Panc1 (cell line): ENCODE data around the gene PTGR3. TPM values are rescaled to one million over a fixed set of nuclear protein-coding genes. Genes with fewer than 3 reads are reported as not detected.

Experiments used
- ATAC-seq: fragments of 200-7000 bp; cut with Tn5 transposase; 2 replicates; pipeline ENCODE4 v1.9.1; 2020; ENCODE audit warnings: mild to moderate bottlenecking, moderate library complexity
- BruUV-seq: library from RNA; stranded (reverse); fragments of 400-500 nt; replicated peaks from 2 replicates; lab custom pipeline; 2021; lab: Mats Ljungman, UMichigan
- CTCF ChIA-PET: fragments of 300-600 bp; sonication (Branson Sonifier 250); formaldehyde crosslinking; loops from one replicate; lab custom pipeline; 2022; ENCODE audit warnings: antibody characterized with exemption; lab: Charles Lee
- POLR2A ChIA-PET: fragments of 300-600 bp; sonication (Branson Sonifier 250); formaldehyde crosslinking; loops from one replicate; lab custom pipeline; 2022; ENCODE audit warnings: antibody characterized with exemption; lab: Charles Lee
- DNase-seq: peaks from one replicate; pipeline ENCODE4 v3.0.0-alpha.2; 2010; ENCODE audit warnings: low read depth, low spot score
- H3K27ac ChIP-seq: 2 replicates; pipeline ENCODE4 v1.5.1; 2011; ENCODE audit warnings: mild to moderate bottlenecking, low read length, inconsistent platforms
- H3K27me3 ChIP-seq: fragments of 200-500 bp; sonication (Bioruptor generic); 2 replicates; pipeline ENCODE4 v1.6.0; 2014; ENCODE audit warnings: low read length, inconsistent platforms; ENCODE audit not compliant: control insufficient read depth, insufficient read depth
- H3K36me3 ChIP-seq: fragments of 200-500 bp; sonication (Bioruptor generic); 2 replicates; pipeline ENCODE4 v1.5.1; 2014; ENCODE audit warnings: inconsistent platforms, mild to moderate bottlenecking, low read length, moderate library complexity; ENCODE audit not compliant: control insufficient read depth, insufficient read depth
- H3K4me1 ChIP-seq: 2 replicates; pipeline ENCODE4 v1.5.1; 2011; ENCODE audit warnings: inconsistent platforms, mild to moderate bottlenecking, low read length, moderate library complexity; ENCODE audit not compliant: control insufficient read depth, insufficient read depth
- H3K4me3 ChIP-seq, 2 experiments: 2 replicates each; pipeline ENCODE4 v1.5.1; 2011 to 2012; ENCODE audit warnings: low read depth in 2 of 2, low read length in 2 of 2, mild to moderate bottlenecking in 2 of 2, inconsistent platforms in 1 of 2, moderate library complexity in 1 of 2
- H3K9me3 ChIP-seq: fragments of 200-500 bp; sonication (Bioruptor generic); 2 replicates; pipeline ENCODE4 v1.5.1; 2014; ENCODE audit warnings: low read depth, mild to moderate bottlenecking, inconsistent platforms, low read length, moderate library complexity; ENCODE audit not compliant: control insufficient read depth, insufficient read depth
- CTCF ChIP-seq: fragments of 450-650 bp; IDR thresholded peaks from 2 replicates; pipeline ENCODE4 v1.5.1; 2017; ENCODE audit warnings: mild to moderate bottlenecking
- POLR2AphosphoS5 ChIP-seq: IDR thresholded peaks from 2 replicates; pipeline ENCODE4 v1.6.1; 2012; ENCODE audit warnings: mild to moderate bottlenecking, low read depth, low read length, moderate library complexity
- REST ChIP-seq, 2 experiments: IDR thresholded peaks; 2 replicates each; pipeline ENCODE4 v1.6.1; 2011 to 2012; ENCODE audit warnings: low read depth in 2 of 2, control low read depth in 1 of 2, low read length in 1 of 2, mild to moderate bottlenecking in 1 of 2, moderate library complexity in 1 of 2; ENCODE audit not compliant: insufficient read depth in 1 of 2
- SIN3A ChIP-seq: IDR thresholded peaks from 2 replicates; pipeline ENCODE4 v1.6.1; 2012; ENCODE audit warnings: low read depth, mild to moderate bottlenecking, low read length, moderate library complexity, borderline replicate concordance; ENCODE audit not compliant: insufficient read depth
- TCF7L2 ChIP-seq: IDR thresholded peaks from 2 replicates; pipeline ENCODE4 v1.6.1; 2011; ENCODE audit warnings: mild to moderate bottlenecking, low read depth, low read length, inconsistent platforms
- in situ Hi-C: cut with HindIII; loops from 2 replicates; pipeline ENCODE4 v1.10.0; 2016; ENCODE audit warnings: low sequenced_read_pairs, low pct_unique_long_range_greater_than_20kb
- intact Hi-C: fragments of 100-400 bp; cut with micrococcal nuclease; formaldehyde crosslinking; loops from one replicate; pipeline ENCODE4 v1.10.0; 2022; ENCODE audit not compliant: unreplicated experiment
- total RNA-seq: library from RNA; stranded (reverse); gene quantifications from one replicate; pipeline ENCODE4 v1.2.1, GENCODE V29; 2021; ENCODE audit not compliant: unreplicated experiment

PTGR3 gene
- total RNA-seq, 1 experiment from 2014 or later: 45.0 TPM

- TF ChIP-seq REST (IDR thresholded peaks at IDR 0.05; ENCODE audit: insufficient read depth in 1 of 2, low read depth in 2 of 2, low read length in 1 of 2) (no peak), POLR2AphosphoS5 (no peak), TCF7L2 (no peak)
- Histone ChIP-seq H3K4me3 (peak overlapping the region; percentile 84 to 89), H3K27ac (peak overlapping the region; percentile 95), H3K9me3 (no peaks in the 10 kb centered on the region), H3K36me3 (no peaks in the 10 kb centered on the region), H3K27me3 (no peaks in the 10 kb centered on the region), H3K4me1 (peaks cover 51% of the 10 kb centered on the region)
- DNase-seq: no peak
- in situ Hi-C loops (no loop called here), intact Hi-C loops (loop anchor here (2.0 to 10.0 kb wide), 3 partner anchors 313 to 1139 kb away; no protein-coding TSS in a partner anchor)
- no TSS peak for BruUV-seq
- no peak for ATAC-seq
- ChIA-PET POLR2A (interaction anchor here (0.6 kb wide), 2 partner anchors 358 to 499 kb away, joined by 4 to 9 read pairs; no protein-coding TSS in a partner anchor), CTCF (interaction anchor here (0.6 kb wide), 1 partner anchor 130 kb away, joined by 4 read pairs; no protein-coding TSS in a partner anchor)
Measured at GRCh38 chr18:75209951-75210258, 966 bp upstream of the PTGR3 start.

- TF ChIP-seq SIN3A (peak; percentile 71; the same call in 1 of the 2 replicates), TCF7L2 (no peak)
- DNase-seq: no peak
- in situ Hi-C loops: no loop called here
- CTCF ChIA-PET: interaction anchor here (0.5 kb wide), 1 partner anchor 246 kb away, joined by 3 read pairs; no protein-coding TSS in a partner anchor
- BruUV-seq: no TSS peak
- ATAC-seq: no peak
- Histone ChIP-seq H3K4me3 (peak overlapping the region; percentile 84 to 89), H3K27me3 (no peaks in the 10 kb centered on the region), H3K9me3 (no peaks in the 10 kb centered on the region), H3K27ac (no peak overlapping the region; the same call in 1 of the 2 replicates), H3K36me3 (no peaks in the 10 kb centered on the region), H3K4me1 (peaks cover 53% of the 10 kb centered on the region)
- intact Hi-C loops: loop anchor here (2.0 to 5.0 kb wide), 2 partner anchors 311 to 1140 kb away; no protein-coding TSS in a partner anchor
- POLR2A ChIA-PET: no interaction called here
Measured at GRCh38 chr18:75208836-75209128, 157 bp downstream of the PTGR3 start.

GRCh38 chr18:75208155-75208835 lies 644 bp downstream of the PTGR3 start:
- intact Hi-C loops (loop anchor here (2.0 to 5.0 kb wide), 2 partner anchors 311 to 1141 kb away; no protein-coding TSS in a partner anchor), in situ Hi-C loops (no loop called here)
- H3K9me3 ChIP-seq: no peaks in the 10 kb centered on the region
- H3K36me3 ChIP-seq: no peaks in the 10 kb centered on the region
- H3K27me3 ChIP-seq: no peaks in the 10 kb centered on the region
- BruUV-seq: no TSS peak
- H3K4me3 ChIP-seq: peak overlapping the region; percentile 84 to 89
- TF ChIP-seq POLR2AphosphoS5 (0 out of 2 replicates have a peak, but pooled peaks have one; percentile 7), CTCF (no peak; the same call in 1 of the 2 replicates), SIN3A (peak; percentile 93), TCF7L2 (no peak), REST (IDR thresholded peaks at IDR 0.05; ENCODE audit: insufficient read depth in 1 of 2, low read depth in 2 of 2, low read length in 1 of 2) (0 out of 4 replicates have a peak, but pooled peaks of 1 of the 2 experiments have one; percentile 21)
- ChIA-PET POLR2A (no interaction called here), CTCF (interaction anchor here (0.5 kb wide), 1 partner anchor 246 kb away, joined by 3 read pairs; no protein-coding TSS in a partner anchor)
- DNase-seq: no peak
- peaks cover 53% of the 10 kb centered on the region for H3K4me1 ChIP-seq
- peak; percentile 39 for ATAC-seq
- peak overlapping the region; percentile 81 for H3K27ac ChIP-seq
